HepG2 (cell line): Measurements from ENCODE around the gene IL1R1.

Source experiments
- EZH2 ChIP-seq: conservative IDR thresholded peaks from 2 replicates; pipeline ENCODE4 v1.6.1; 2012; ENCODE audit warnings: mild to moderate bottlenecking, low read depth, low read length, moderate library complexity
- TCF12 ChIP-seq, 2 experiments: fragments of 450-650 bp in 1 of 2; sonication (generic) in 1 of 2; formaldehyde crosslinking in 1 of 2; IDR thresholded peaks; 2 replicates each; pipeline versions ENCODE4 v1.6.1 to v1.8.0; 2017 to 2022; ENCODE audit warnings: antibody characterized with exemption in 1 of 2, mild to moderate bottlenecking in 1 of 2, missing genetic modification reagents in 1 of 2, moderate library complexity in 1 of 2
- ZNF3 ChIP-seq: IDR thresholded peaks from 2 replicates; pipeline ENCODE4 v1.7.0; 2017; ENCODE audit warnings: inconsistent platforms

DNA sequence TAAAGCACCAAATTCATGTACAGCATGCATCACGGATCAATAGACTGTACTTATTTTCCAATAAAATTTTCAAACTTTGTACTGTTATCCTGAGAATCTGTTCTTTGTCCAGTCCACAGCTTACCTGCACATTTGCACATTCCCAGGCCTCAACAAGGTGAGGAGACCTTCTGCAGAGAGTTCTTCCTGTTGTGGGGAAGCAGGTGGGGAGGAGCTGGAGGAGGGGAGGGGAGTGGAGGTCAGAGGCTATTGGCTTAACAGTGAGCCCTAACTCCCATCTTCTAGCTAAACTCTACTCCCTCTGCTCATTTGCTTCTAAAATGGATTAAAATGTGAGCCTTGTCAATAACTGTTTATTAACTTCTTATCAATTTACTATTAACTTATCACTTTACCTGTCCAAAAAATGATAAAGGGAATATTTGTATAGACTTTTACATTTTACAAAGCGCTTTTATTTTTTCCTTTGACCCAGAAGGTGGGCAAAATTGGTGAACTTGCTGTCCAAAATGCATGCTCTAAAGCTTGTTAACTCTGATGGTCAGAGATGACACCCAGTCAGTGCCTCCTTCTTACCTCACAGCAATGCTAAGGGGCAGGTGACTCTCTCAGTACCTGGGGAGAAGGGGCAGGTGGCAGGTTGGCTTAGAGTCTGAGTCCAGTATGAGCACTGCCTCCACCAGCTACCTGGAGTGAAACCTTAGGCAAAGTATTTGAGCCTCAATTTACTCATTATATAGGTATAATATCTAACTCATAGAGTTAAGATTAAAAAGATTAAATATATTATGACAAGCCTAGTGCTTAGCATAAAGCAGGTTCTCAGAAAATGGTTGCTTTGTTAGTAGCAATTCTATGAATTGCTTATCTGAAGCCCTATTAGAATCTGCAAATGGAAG, 37.5 kb downstream of the IL1R1 start:
- no peak for TF ChIP-seq ZNF3 (CRISPR knock-in tag)
- no peak for TF ChIP-seq EZH2
- no peak for TF ChIP-seq TCF12 (IDR thresholded peaks at IDR 0.05)
- no peak for TF ChIP-seq TCF12 (CRISPR knock-in tag; IDR thresholded peaks at IDR 0.05)
